SK-N-SH (cell line): ENCODE measurements around the gene COL12A1.

Experiments
- ELF1 ChIP-seq: IDR thresholded peaks from 2 replicates; pipeline ENCODE4 v1.4.0; 2012
- EZH2phosphoT487 ChIP-seq: fragments of 200-600 bp; sonication (generic); IDR thresholded peaks from 2 replicates; pipeline ENCODE4 v1.6.1; 2017; ENCODE audit warnings: low read depth, mixed run types, mild to moderate bottlenecking, antibody characterized with exemption, moderate library complexity, borderline replicate concordance
- FOXJ3 ChIP-seq: sonication (generic); formaldehyde crosslinking; IDR thresholded peaks from 2 replicates; pipeline ENCODE4 v1.5.1; 2020; ENCODE audit warnings: mild to moderate bottlenecking, missing genetic modification reagents
- FOXM1 ChIP-seq: IDR thresholded peaks from 2 replicates; pipeline ENCODE4 v1.4.0; 2012; ENCODE audit warnings: low read depth, mild to moderate bottlenecking
- GATA2 ChIP-seq: sonication (generic); formaldehyde crosslinking; IDR thresholded peaks from 2 replicates; pipeline ENCODE4 v1.5.0; 2020; ENCODE audit warnings: mild to moderate bottlenecking, missing genetic modification reagents
- POLR2AphosphoS5 ChIP-seq: IDR thresholded peaks from 2 replicates; pipeline ENCODE4 v1.6.1; 2012; ENCODE audit warnings: low read depth, low read length
- RAD21 ChIP-seq: IDR thresholded peaks from 2 replicates; pipeline ENCODE4 v1.6.1; 2012; ENCODE audit warnings: mild to moderate bottlenecking, low read length
- SMC3 ChIP-seq: IDR thresholded peaks from 2 replicates; pipeline ENCODE4 v1.6.1; 2012; ENCODE audit warnings: low read depth, low read length, improper control_type of control experiment
- TAF1 ChIP-seq: IDR thresholded peaks from 2 replicates; pipeline ENCODE4 v1.6.1; 2012; ENCODE audit warnings: low read depth, mild to moderate bottlenecking, low read length, moderate library complexity, borderline replicate concordance
- TF ChIP-seq, protein P1 (sequence below): fragments of 200-600 bp; sonication (generic); IDR thresholded peaks from 2 replicates; pipeline ENCODE4 v1.6.1; 2017; ENCODE audit warnings: antibody characterized with exemption, mild to moderate bottlenecking, moderate library complexity
- TF ChIP-seq, protein P2 (sequence below): fragments of 150-350 bp; IDR thresholded peaks from 2 replicates; pipeline ENCODE4 v1.6.1; 2017; ENCODE audit warnings: antibody characterized with exemption, low read length, low read depth, borderline replicate concordance
- TF ChIP-seq, protein P3 (sequence below): IDR thresholded peaks from 2 replicates; pipeline ENCODE4 v1.6.1; 2012; ENCODE audit warnings: mild to moderate bottlenecking, low read depth, low read length, moderate library complexity

DNA sequence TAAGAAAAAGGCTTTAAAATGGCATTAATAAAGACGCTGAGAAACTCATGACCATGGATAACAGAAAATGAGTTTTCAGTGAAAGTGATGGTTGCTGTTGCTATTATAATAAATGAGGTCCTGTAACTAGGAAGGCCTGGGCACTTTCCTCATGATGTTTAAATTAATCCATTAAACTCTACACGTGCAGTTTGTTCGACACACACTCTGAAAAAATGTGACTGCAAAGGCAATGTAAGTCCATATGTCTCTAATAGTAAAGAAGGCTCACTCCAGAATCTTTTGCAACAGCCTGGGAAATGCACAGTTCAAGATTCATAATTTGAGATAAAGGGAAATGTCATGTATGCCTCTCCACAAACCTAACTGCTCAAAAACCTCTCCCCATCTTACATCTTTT, 153.4 kb downstream of the COL12A1 start:
- TF ChIP-seq SMC3: no peak
- TF ChIP-seq, protein P1, sequence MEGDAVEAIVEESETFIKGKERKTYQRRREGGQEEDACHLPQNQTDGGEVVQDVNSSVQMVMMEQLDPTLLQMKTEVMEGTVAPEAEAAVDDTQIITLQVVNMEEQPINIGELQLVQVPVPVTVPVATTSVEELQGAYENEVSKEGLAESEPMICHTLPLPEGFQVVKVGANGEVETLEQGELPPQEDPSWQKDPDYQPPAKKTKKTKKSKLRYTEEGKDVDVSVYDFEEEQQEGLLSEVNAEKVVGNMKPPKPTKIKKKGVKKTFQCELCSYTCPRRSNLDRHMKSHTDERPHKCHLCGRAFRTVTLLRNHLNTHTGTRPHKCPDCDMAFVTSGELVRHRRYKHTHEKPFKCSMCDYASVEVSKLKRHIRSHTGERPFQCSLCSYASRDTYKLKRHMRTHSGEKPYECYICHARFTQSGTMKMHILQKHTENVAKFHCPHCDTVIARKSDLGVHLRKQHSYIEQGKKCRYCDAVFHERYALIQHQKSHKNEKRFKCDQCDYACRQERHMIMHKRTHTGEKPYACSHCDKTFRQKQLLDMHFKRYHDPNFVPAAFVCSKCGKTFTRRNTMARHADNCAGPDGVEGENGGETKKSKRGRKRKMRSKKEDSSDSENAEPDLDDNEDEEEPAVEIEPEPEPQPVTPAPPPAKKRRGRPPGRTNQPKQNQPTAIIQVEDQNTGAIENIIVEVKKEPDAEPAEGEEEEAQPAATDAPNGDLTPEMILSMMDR: no peak
- TF ChIP-seq, protein P2, sequence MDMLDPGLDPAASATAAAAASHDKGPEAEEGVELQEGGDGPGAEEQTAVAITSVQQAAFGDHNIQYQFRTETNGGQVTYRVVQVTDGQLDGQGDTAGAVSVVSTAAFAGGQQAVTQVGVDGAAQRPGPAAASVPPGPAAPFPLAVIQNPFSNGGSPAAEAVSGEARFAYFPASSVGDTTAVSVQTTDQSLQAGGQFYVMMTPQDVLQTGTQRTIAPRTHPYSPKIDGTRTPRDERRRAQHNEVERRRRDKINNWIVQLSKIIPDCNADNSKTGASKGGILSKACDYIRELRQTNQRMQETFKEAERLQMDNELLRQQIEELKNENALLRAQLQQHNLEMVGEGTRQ: no peak
- TF ChIP-seq RAD21: no peak
- TF ChIP-seq, protein P3, sequence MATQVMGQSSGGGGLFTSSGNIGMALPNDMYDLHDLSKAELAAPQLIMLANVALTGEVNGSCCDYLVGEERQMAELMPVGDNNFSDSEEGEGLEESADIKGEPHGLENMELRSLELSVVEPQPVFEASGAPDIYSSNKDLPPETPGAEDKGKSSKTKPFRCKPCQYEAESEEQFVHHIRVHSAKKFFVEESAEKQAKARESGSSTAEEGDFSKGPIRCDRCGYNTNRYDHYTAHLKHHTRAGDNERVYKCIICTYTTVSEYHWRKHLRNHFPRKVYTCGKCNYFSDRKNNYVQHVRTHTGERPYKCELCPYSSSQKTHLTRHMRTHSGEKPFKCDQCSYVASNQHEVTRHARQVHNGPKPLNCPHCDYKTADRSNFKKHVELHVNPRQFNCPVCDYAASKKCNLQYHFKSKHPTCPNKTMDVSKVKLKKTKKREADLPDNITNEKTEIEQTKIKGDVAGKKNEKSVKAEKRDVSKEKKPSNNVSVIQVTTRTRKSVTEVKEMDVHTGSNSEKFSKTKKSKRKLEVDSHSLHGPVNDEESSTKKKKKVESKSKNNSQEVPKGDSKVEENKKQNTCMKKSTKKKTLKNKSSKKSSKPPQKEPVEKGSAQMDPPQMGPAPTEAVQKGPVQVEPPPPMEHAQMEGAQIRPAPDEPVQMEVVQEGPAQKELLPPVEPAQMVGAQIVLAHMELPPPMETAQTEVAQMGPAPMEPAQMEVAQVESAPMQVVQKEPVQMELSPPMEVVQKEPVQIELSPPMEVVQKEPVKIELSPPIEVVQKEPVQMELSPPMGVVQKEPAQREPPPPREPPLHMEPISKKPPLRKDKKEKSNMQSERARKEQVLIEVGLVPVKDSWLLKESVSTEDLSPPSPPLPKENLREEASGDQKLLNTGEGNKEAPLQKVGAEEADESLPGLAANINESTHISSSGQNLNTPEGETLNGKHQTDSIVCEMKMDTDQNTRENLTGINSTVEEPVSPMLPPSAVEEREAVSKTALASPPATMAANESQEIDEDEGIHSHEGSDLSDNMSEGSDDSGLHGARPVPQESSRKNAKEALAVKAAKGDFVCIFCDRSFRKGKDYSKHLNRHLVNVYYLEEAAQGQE: no peak
- no peak for TF ChIP-seq POLR2AphosphoS5
- no peak for TF ChIP-seq TAF1
- no peak for TF ChIP-seq FOXM1
- no peak for TF ChIP-seq GATA2
- TF ChIP-seq FOXJ3 (CRISPR knock-in tag): no peak
- no peak for TF ChIP-seq EZH2phosphoT487
- TF ChIP-seq ELF1: no peak
